HAP-1 (cell line): Measurements from ENCODE around the gene ADCY5.
A peak's percentile ranks its signal among the peaks of the same experiment; 100 is the strongest.

Source experiments
- DNase-seq, 2 experiments: peaks; one replicate each; pipeline ENCODE4 v3.0.0-alpha.2; 2016 to 2020; ENCODE audit warnings: low spot score in 2 of 2
- H3K27me3 ChIP-seq: fragments of 250-450 bp; sonication (Bioruptor Pico); 2 replicates; pipeline ENCODE4 v1.5.1; 2020; ENCODE audit warnings: low read depth, mild to moderate bottlenecking, moderate library complexity
- H3K36me3 ChIP-seq: fragments of 250-450 bp; sonication (Bioruptor Pico); replicated peaks from 2 replicates; pipeline ENCODE4 v1.5.1; 2020; ENCODE audit warnings: mild to moderate bottlenecking
- H3K4me1 ChIP-seq: fragments of 250-450 bp; sonication (Bioruptor Pico); 2 replicates; pipeline ENCODE4 v1.5.1; 2020; ENCODE audit warnings: mild to moderate bottlenecking
- H3K4me3 ChIP-seq: fragments of 250-450 bp; sonication (Bioruptor Pico); 2 replicates; pipeline ENCODE4 v1.5.1; 2020; ENCODE audit warnings: mild to moderate bottlenecking, moderate library complexity
- H3K9me3 ChIP-seq: fragments of 250-450 bp; sonication (Bioruptor Pico); 2 replicates; pipeline ENCODE4 v1.5.1; 2020; ENCODE audit warnings: mild to moderate bottlenecking, moderate library complexity
- in situ Hi-C: fragments of 300-500 bp; cut with MboI; formaldehyde crosslinking; loops from 3 replicates; pipeline ENCODE4 v1.14.3; 2020; ENCODE audit warnings: low sequenced_read_pairs, inconsistent platforms, mixed read lengths

The ADCY5 gene

GRCh38 chr3:123449102-123449996, 459 bp upstream of the ADCY5 start:
- in situ Hi-C loops = no loop called here
- Histone ChIP-seq H3K27me3 (peaks cover 32% of the 10 kb centered on the region), H3K36me3 (no peaks in the 10 kb centered on the region), H3K4me1 (no peaks in the 10 kb centered on the region; the same call in 1 of the 2 replicates), H3K9me3 (no peaks in the 10 kb centered on the region), H3K4me3 (peak overlapping the region; percentile 33)
- DNase-seq = peak in 1 of 2 experiments; percentile 65

GRCh38 chr3:123447749-123448517, 957 bp downstream of the ADCY5 start:
- Histone ChIP-seq H3K27me3 (peaks cover 26% of the 10 kb centered on the region), H3K36me3 (no peaks in the 10 kb centered on the region), H3K9me3 (no peaks in the 10 kb centered on the region), H3K4me3 (peak overlapping the region; percentile 32), H3K4me1 (no peaks in the 10 kb centered on the region; the same call in 1 of the 2 replicates)
- DNase-seq = peak; percentile 6 to 66
- in situ Hi-C loops = no loop called here

- Histone ChIP-seq H3K9me3 (no peaks in the 10 kb centered on the region), H3K36me3 (no peaks in the 10 kb centered on the region), H3K4me3 (no peak overlapping the region), H3K27me3 (peaks cover 25% of the 10 kb centered on the region), H3K4me1 (no peaks in the 10 kb centered on the region; the same call in 1 of the 2 replicates)
- in situ Hi-C loops = no loop called here
- DNase-seq = no peak
Measured at GRCh38 chr3:123447416-123447748, 1.5 kb downstream of the ADCY5 start.

- peaks cover 25% of the 10 kb centered on the region for H3K27me3 ChIP-seq
- in situ Hi-C loops = no loop called here
- DNase-seq = no peak
Measured at GRCh38 chr3:123446610-123447109, 2.2 kb downstream of the ADCY5 start.

GRCh38 chr3:123446210-123446609, 2.7 kb downstream of the ADCY5 start:
- no peaks in the 10 kb centered on the region for H3K9me3 ChIP-seq
- no peak for DNase-seq
- H3K4me1 ChIP-seq = no peaks in the 10 kb centered on the region; the same call in 1 of the 2 replicates
- no peaks in the 10 kb centered on the region for H3K36me3 ChIP-seq
- no peak overlapping the region for H3K4me3 ChIP-seq
- in situ Hi-C loops = no loop called here
- peaks cover 25% of the 10 kb centered on the region for H3K27me3 ChIP-seq

More at GRCh38 chr3:123446610-123447109, 2.2 kb downstream of the ADCY5 start:
- Histone ChIP-seq H3K4me1 (no peaks in the 10 kb centered on the region; the same call in 1 of the 2 replicates), H3K36me3 (no peaks in the 10 kb centered on the region), H3K9me3 (no peaks in the 10 kb centered on the region), H3K4me3 (no peak overlapping the region)

GRCh38 chr3:123445702-123446101, 3.2 kb downstream of the ADCY5 start:
- peaks cover 25% of the 10 kb centered on the region for H3K27me3 ChIP-seq
- DNase-seq = no peak
- in situ Hi-C loops = no loop called here
- no peaks in the 10 kb centered on the region; the same call in 1 of the 2 replicates for H3K4me1 ChIP-seq
- H3K36me3 ChIP-seq = no peaks in the 10 kb centered on the region
- no peak overlapping the region for H3K4me3 ChIP-seq
- no peaks in the 10 kb centered on the region for H3K9me3 ChIP-seq

GRCh38 chr3:123444744-123445143, 4.1 kb downstream of the ADCY5 start:
- Histone ChIP-seq H3K27me3 (peaks cover 19% of the 10 kb centered on the region), H3K4me3 (no peak overlapping the region), H3K4me1 (no peaks in the 10 kb centered on the region; the same call in 1 of the 2 replicates), H3K36me3 (no peaks in the 10 kb centered on the region), H3K9me3 (no peaks in the 10 kb centered on the region)
- in situ Hi-C loops = no loop called here
- DNase-seq = no peak

- in situ Hi-C loops = no loop called here
- Histone ChIP-seq H3K4me1 (no peaks in the 10 kb centered on the region; the same call in 1 of the 2 replicates), H3K4me3 (no peak overlapping the region), H3K27me3 (peaks cover 19% of the 10 kb centered on the region), H3K9me3 (no peaks in the 10 kb centered on the region), H3K36me3 (no peaks in the 10 kb centered on the region)
- DNase-seq = peak in 1 of 2 experiments; percentile 24
Measured at GRCh38 chr3:123444023-123444422, 4.9 kb downstream of the ADCY5 start.

GRCh38 chr3:123442908-123443307, 6.0 kb downstream of the ADCY5 start:
- Histone ChIP-seq H3K4me3 (no peak overlapping the region), H3K36me3 (no peaks in the 10 kb centered on the region), H3K27me3 (peaks cover 11% of the 10 kb centered on the region), H3K4me1 (no peaks in the 10 kb centered on the region), H3K9me3 (no peaks in the 10 kb centered on the region)
- DNase-seq = no peak
- in situ Hi-C loops = no loop called here

GRCh38 chr3:123442125-123442524, 6.8 kb downstream of the ADCY5 start:
- Histone ChIP-seq H3K9me3 (no peaks in the 10 kb centered on the region), H3K4me1 (no peaks in the 10 kb centered on the region), H3K36me3 (no peaks in the 10 kb centered on the region), H3K27me3 (peaks cover 8% of the 10 kb centered on the region), H3K4me3 (no peak overlapping the region)
- in situ Hi-C loops = no loop called here
- no peak for DNase-seq

- no peak for DNase-seq
- Histone ChIP-seq H3K4me3 (no peak overlapping the region), H3K4me1 (no peaks in the 10 kb centered on the region), H3K36me3 (no peaks in the 10 kb centered on the region), H3K27me3 (no peaks in the 10 kb centered on the region), H3K9me3 (no peaks in the 10 kb centered on the region)
- in situ Hi-C loops = no loop called here
Measured at GRCh38 chr3:123439806-123440580, 8.9 kb downstream of the ADCY5 start.

GRCh38 chr3:123432832-123433523, 15.9 kb downstream of the ADCY5 start:
- H3K4me3 ChIP-seq = no peak overlapping the region
- in situ Hi-C loops = no loop called here
- H3K36me3 ChIP-seq = no peaks in the 10 kb centered on the region
- no peaks in the 10 kb centered on the region for H3K27me3 ChIP-seq
- DNase-seq = no peak
- H3K4me1 ChIP-seq = no peaks in the 10 kb centered on the region
- H3K9me3 ChIP-seq = no peaks in the 10 kb centered on the region
